ENCODE results near the gene AGBL1.

The AGBL1 gene

DNA sequence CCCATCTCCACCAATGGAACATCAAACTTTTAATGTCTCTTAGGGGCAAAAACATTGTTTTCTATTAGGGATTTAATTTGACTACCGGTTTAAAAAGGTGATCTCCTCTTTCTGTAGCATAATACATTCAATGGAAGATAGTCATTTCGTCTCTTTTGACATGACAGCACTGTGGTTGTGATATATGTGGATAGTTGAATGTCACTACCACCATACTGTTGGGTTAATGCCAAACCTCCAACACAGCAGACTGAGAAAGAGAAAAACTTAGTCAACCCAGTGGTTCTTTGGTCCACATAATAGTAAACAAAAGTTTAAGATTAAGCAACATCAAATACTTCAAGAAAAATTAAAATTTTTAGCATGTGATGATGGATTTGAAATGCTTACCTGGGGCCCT is 530.4 kb downstream of the AGBL1 start:
- DNase-seq, result no peak

DNA sequence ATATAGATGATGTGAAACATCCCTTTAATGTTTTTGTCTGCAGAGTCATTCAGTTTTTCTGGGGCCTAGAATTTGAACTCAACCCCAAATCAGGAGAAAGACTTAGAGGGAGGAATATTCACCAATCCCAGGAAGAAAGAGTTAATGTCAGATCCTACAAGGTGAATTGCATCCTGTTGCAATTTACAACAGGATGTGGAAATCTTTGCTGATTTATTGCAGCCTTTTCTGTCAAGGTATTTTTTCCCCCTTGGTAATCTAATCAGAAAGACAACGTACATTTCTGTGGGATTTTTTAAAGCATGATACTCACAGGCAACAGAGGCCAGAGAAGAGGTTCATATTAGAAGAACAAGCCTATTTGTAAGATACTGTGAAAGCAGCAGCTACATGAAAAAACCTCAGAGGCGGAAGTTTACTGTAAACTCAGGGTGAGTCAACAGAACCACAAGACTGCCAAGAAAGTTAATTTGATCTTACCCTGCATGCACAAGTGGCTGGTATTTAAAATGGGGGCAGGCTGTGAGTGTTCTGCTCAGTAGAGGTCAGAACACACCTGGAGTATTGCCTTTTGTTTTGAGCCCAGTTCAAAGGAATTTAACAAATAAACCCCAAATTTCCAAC is 531.9 kb downstream of the AGBL1 start:
- no peak for DNase-seq

DNA sequence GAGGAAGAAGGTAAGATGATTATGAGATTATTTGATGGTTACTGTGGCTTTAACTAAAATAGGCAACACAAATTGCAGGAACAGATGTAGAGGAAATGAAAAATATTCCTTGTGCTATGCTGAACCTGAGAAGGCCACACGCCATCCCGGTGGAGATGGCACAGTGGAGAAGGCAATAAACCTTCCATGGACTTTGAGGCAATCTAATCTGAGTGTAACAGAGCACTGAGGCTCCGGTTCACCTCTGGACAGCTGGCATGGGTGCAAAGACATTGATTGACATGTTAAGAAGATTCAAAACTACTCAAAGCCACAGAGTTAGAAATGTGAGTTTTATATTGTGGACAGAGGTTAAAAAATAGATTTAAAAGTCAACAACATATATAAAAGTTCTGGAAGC is 535.7 kb downstream of the AGBL1 start:
- DNase-seq, result no peak

DNA sequence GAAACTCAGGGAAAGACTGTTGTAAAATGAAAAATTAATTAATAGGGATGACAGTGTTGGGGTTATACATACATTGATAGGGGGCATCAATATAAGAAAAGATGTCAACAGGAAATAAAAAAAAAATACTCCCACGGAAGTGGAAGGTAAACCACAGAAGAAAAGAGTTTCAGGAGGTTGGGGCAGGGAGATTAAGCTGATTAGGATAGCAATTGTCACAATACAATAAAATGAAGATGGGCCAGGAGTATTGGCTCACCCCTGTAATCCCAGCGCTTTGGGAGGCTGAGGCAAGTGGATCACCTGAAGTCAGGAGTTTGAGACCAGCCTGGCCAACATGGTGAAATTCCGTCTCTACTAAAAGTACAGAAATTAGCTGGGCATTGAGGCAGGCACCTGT is 536.1 kb downstream of the AGBL1 start:
- DNase-seq, result no peak

GRCh38 chr15:86616771-86617170 is 537.1 kb downstream of the AGBL1 start:
- DNase-seq, result no peak

GRCh38 chr15:86620157-86620556 is 540.5 kb downstream of the AGBL1 start:
- DNase-seq, result no peak

DNA sequence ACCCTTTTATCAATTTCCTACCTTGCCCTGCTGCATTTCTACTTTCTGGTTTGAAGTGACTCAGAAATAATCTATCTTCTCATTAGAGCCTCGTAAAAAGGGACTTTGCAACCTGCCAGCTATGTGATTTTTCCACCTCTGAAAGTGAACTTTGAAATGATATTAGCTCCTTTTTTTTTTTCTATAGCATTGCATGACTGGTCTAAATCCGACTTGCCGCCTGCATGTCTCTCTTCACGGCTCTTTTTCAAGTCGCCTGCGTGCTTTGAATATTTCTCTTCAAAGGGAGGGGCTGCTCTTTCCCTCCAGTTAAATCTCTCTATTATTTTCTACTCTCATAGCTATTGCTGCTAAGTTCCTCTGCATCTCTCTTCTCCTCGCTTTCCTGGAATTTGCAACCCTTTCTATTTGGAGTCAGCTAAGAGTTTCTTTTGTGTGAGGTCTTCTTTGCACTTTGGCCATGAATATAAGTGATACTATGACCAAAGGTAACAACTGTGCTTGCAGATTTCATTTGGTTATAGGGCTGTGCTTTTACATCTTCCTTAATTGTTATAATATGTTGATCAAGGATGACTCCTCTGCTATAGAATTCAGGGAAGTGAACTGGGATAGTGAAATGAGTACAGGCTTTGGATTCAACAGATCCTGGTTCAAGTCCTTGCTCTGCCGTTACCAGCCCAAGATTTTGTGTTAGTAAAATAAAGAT is 541.1 kb downstream of the AGBL1 start:
- no peak for DNase-seq

GRCh38 chr15:86623236-86623635 is 543.6 kb downstream of the AGBL1 start:
- no peak for DNase-seq

- peak; percentile 94 for DNase-seq
These were observed 544.8 kb downstream of the AGBL1 start for GRCh38 chr15:86624261-86625036.

GRCh38 chr15:86629409-86630356 is 550.0 kb downstream of the AGBL1 start:
- DNase-seq, result peak; percentile 6

- no peak for DNase-seq
These were observed 551.3 kb downstream of the AGBL1 start for GRCh38 chr15:86630946-86631345.

- DNase-seq, result no peak
These were observed 554.5 kb downstream of the AGBL1 start for GRCh38 chr15:86634146-86634545.

- no peak for DNase-seq
These were observed 555.4 kb downstream of the AGBL1 start for GRCh38 chr15:86634992-86635638.

GRCh38 chr15:86644339-86644738 is 564.7 kb downstream of the AGBL1 start:
- DNase-seq, result peak; percentile 73

DNA sequence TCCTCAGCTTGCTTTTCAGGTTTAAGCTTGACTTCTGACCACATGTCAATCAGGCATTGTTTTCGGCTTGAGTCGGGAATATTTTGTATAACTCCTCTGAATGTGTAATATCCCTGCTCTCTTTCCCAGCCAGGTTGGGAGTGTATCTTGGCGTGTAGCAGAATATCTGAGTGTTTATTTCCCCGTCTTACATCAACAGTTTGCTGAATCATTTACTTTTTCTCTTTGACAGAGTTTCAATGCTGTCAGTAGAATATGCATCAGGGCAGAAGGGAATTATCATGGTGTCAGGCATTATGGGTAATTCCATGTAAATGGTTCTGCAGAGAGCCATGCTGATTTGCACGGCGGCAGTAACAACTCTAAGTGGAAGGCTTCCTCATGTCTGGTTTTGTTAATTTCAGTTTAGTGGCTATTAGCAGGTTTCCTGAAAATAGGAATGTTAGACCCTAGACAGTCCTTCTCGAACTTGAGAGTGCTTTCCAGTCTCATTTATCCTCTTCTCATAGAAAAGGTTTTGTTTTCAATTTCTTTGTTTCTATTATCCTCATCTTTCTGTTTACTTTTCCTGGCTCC is 566.3 kb downstream of the AGBL1 start:
- no peak for DNase-seq

DNA sequence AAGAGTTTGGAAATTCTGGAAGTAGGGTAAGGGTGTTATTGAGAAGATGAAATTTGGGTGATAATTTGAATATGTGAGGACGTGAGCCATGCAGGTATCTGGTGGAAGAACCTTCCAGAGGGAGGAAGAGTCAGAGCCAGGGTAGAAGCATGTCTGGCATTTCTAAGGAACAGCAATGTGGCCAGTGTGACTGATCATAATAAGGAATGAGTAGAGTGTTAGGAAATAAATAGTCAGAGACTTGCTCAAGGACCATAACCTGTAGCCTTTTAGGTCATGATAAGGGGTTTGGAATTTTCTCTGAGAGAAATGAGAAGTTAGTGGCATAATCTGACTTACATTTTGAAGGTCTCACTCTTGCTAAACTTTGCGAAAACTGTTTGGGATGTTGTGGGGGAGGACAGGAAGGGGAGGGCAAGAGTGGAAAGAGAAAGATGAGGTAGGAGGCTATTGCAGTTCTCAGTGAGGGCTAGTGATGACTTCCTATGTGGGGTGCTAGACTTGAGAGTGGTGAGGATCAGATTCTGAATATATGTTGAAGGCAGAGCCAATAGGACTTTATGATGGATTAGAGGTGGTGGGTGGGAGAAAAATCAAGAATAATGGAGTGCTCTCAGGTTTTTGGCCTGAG is 568.3 kb downstream of the AGBL1 start:
- no peak for DNase-seq

DNA sequence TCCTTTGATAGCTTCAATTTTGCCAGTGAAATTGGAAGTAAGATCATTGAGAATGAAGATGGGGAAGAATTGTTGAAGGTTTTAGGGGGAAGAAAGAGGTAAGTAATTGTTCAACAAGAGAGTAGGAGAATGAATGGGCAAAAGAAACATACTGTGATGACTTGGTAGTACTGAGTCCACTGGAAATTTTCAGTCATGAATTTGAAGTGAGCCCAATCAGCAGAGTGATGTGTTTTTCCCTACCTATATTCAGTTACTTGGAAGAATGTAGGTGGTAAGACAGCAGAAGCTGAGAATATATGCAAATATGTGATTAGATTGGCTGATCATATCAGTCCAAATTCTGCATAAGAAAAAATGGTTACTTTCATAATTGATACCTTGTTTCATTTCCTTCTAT is 569.6 kb downstream of the AGBL1 start:
- no peak for DNase-seq

GRCh38 chr15:86650094-86650493 is 570.4 kb downstream of the AGBL1 start:
- DNase-seq, result no peak

- peak; percentile 81 for DNase-seq
These were observed 573.9 kb downstream of the AGBL1 start for GRCh38 chr15:86653344-86654197.

DNA sequence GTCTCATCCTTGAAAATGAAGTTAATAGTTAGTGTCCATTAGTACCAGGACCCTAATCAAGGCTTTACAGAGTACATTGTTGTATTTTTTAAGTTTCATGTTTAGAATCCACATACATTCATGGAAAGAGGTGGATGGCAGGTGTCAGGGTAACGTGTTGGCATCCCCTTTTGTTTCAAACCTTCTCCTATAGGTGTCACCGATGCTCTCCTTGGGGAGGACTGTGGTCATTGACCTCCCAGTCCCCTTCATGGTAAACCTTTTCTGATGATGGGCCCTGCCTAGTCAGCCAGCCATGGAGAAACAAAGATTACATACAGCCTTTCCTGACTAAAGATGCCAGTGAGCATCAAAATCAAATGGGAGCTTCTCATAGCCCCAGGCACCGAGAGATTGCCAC is 574.8 kb downstream of the AGBL1 start:
- DNase-seq, result peak; percentile 86
